Neural cell (in vitro differentiated cells): ENCODE measurements around the gene TPPP. TPM values are rescaled to one million over a fixed set of nuclear protein-coding genes. Genes with fewer than 3 reads are reported as not detected.

ENCODE experiments used
- H2AFZ ChIP-seq: fragments of 200-600, 300-800 bp; sonication (generic), shearing (Covaris generic); 2 replicates; pipeline ENCODE4 v1.6.0; 2014; ENCODE audit warnings: low read depth, mild to moderate bottlenecking, antibody characterized with exemption, low read length, moderate library complexity
- H3F3A ChIP-seq: fragments of 200-600 bp; shearing (Covaris generic); 2 replicates; pipeline ENCODE4 v1.6.1; 2016; ENCODE audit warnings: mild to moderate bottlenecking, moderate library complexity, mixed read lengths, antibody characterized with exemption, low read length; ENCODE audit not compliant: insufficient read depth, poor library complexity, severe bottlenecking
- H3K27ac ChIP-seq: fragments of 200-600, 300-800 bp; sonication (generic), shearing (Covaris generic); 2 replicates; pipeline ENCODE4 v1.5.1; 2014; ENCODE audit warnings: mild to moderate bottlenecking, low read length, moderate library complexity
- H3K27me3 ChIP-seq: fragments of 300-800, 200-600 bp; sonication (generic), shearing (Covaris generic); 2 replicates; pipeline ENCODE4 v1.6.0; 2014; ENCODE audit warnings: mild to moderate bottlenecking, low read depth, low read length, moderate library complexity; ENCODE audit not compliant: insufficient read depth
- H3K36me3 ChIP-seq: fragments of 300-800, 200-600 bp; sonication (generic), shearing (Covaris generic); 2 replicates; pipeline ENCODE4 v1.5.1; 2014; ENCODE audit warnings: mild to moderate bottlenecking, antibody characterized with exemption, low read length, moderate library complexity; ENCODE audit not compliant: insufficient read depth
- H3K4me2 ChIP-seq: fragments of 300-800, 200-600 bp; sonication (generic), shearing (Covaris generic); 2 replicates; pipeline ENCODE4 v1.6.0; 2014; ENCODE audit warnings: mild to moderate bottlenecking, low read length
- H3K4me3 ChIP-seq: fragments of 300-800, 200-600 bp; sonication (generic), shearing (Covaris generic); 2 replicates; pipeline ENCODE4 v1.5.1; 2014; ENCODE audit warnings: mild to moderate bottlenecking, low read length, moderate library complexity
- H3K79me2 ChIP-seq: fragments of 200-600 bp; shearing (Covaris generic); replicated peaks from 2 replicates; pipeline ENCODE4 v1.6.0; 2014; ENCODE audit warnings: mild to moderate bottlenecking, low read length, moderate library complexity; ENCODE audit not compliant: insufficient read depth
- H3K9ac ChIP-seq: fragments of 300-800, 200-600 bp; sonication (generic), shearing (Covaris generic); 2 replicates; pipeline ENCODE4 v1.6.1; 2016; ENCODE audit warnings: mild to moderate bottlenecking, low read length, mixed read lengths
- H3K9me2 ChIP-seq: fragments of 200-600 bp; shearing (Covaris generic); 2 replicates; pipeline ENCODE4 v1.6.1; 2016; ENCODE audit warnings: mild to moderate bottlenecking, low read length, mixed read lengths; ENCODE audit not compliant: insufficient read depth
- H3K9me3 ChIP-seq: fragments of 200-600, 300-800 bp; sonication (generic), shearing (Covaris generic); 2 replicates; pipeline ENCODE4 v1.6.1; 2016; ENCODE audit warnings: mild to moderate bottlenecking, mixed run types, low read length, moderate library complexity, mixed read lengths
- H4K20me1 ChIP-seq: fragments of 200-600 bp; shearing (Covaris generic); 2 replicates; pipeline ENCODE4 v1.6.1; 2016; ENCODE audit warnings: mild to moderate bottlenecking, mixed run types; ENCODE audit not compliant: insufficient read depth
- EP300 ChIP-seq: fragments of 450-650 bp; conservative IDR thresholded peaks from 2 replicates; pipeline ENCODE4 v1.6.1; 2014; ENCODE audit warnings: antibody characterized with exemption, mild to moderate bottlenecking, moderate library complexity; ENCODE audit not compliant: poor library complexity, severe bottlenecking
- EZH2 ChIP-seq: fragments of 200-600, 300-800 bp; shearing (Covaris generic), sonication (generic); IDR thresholded peaks from 2 replicates; pipeline ENCODE4 v1.6.1; 2014; ENCODE audit warnings: antibody characterized with exemption, low read length, borderline replicate concordance, mild to moderate bottlenecking; ENCODE audit not compliant: insufficient read depth, poor library complexity, severe bottlenecking
- MXI1 ChIP-seq: fragments of 450-650 bp; conservative IDR thresholded peaks from 2 replicates; pipeline ENCODE4 v1.6.1; 2014; ENCODE audit warnings: antibody characterized with exemption, mild to moderate bottlenecking; ENCODE audit not compliant: poor library complexity, severe bottlenecking
- POLR2AphosphoS5 ChIP-seq: IDR thresholded peaks from 2 replicates; pipeline ENCODE4 v1.6.1; 2012
- RAD21 ChIP-seq: fragments of 450-650 bp; conservative IDR thresholded peaks from 2 replicates; pipeline ENCODE4 v1.6.1; 2014; ENCODE audit warnings: antibody characterized with exemption, mild to moderate bottlenecking, moderate library complexity
- SMC3 ChIP-seq: fragments of 450-650 bp; conservative IDR thresholded peaks from 2 replicates; pipeline ENCODE4 v1.6.1; 2014; ENCODE audit warnings: antibody characterized with exemption, mild to moderate bottlenecking, moderate library complexity; ENCODE audit not compliant: poor library complexity
- TAF1 ChIP-seq: IDR thresholded peaks from 2 replicates; pipeline ENCODE4 v1.6.1; 2012; ENCODE audit warnings: low read depth
- polyA plus RNA-seq: library from polyadenylated mRNA; depleted of rRNA; stranded (reverse); fragments of >200 nt; gene quantifications from 2 replicates; pipeline ENCODE4 v1.2.3, GENCODE V29; 2014
- TF ChIP-seq, protein P1 (sequence below): fragments of 450-650 bp; IDR thresholded peaks from 2 replicates; pipeline ENCODE4 v1.5.1; 2014; ENCODE audit warnings: antibody characterized with exemption, mild to moderate bottlenecking, moderate library complexity; ENCODE audit not compliant: poor library complexity, severe bottlenecking
- TF ChIP-seq, protein P2 (sequence below): IDR thresholded peaks from 2 replicates; pipeline ENCODE4 v1.6.1; 2012; ENCODE audit warnings: borderline replicate concordance

The TPPP gene
- polyA plus RNA-seq, 1 donor from 2014 or later = 9.9 TPM

DNA sequence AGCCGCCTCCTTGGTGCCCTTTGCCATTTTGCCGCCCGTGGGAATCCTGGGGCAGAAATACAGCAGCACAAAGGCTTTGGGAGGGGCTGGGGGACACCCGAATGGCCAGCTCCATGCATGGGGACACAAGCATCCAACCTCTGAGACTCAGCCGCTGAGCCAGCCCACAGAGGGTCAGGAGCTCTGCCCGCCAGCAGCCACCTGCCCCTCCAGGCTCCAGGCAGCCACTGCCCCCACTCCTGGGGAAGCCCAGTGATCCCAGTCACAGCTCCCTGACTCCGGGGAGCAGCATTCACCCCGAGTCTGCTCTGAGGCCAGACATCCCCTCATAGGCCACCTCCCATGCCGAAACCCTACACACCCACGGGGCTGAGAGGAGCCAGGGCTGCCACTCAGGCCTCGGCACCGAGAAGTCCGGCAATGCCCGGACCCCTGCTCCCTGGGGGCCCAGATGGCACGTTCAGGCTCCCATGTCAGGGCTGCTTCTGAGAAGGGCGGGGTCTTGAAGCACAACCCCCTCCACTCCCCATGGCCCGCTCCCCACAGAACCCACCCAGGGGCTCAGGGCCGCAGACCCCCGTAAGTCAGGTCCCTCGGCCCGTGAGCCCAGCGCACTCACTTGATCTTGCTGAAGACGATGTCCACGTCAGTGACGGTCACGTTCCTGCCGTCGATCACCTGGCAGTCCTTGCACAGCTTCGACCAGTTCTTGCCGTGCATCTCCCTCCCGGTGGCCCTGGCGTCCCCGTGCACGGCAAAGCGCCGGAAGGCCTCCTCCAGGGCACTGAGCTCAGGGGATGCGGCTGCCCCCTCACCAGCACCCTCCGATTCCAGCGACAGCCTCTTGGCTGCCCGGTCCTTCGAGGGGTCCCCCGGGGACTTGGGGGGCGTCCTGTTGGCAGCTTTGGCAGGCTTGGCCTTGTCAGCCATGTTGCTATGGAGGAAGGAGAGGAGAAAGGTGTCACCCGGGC lies 15.7 kb downstream of the TPPP start:
- Histone ChIP-seq H3K27ac (no peak overlapping the region), H3K79me2 (no peaks in the 10 kb centered on the region), H3K9me3 (no peaks in the 10 kb centered on the region), H3K9me2 (no peaks in the 10 kb centered on the region), H3K36me3 (no peaks in the 10 kb centered on the region), H3K4me2 (no peak overlapping the region), H4K20me1 (no peaks in the 10 kb centered on the region), H3K4me3 (no peak overlapping the region), H3K9ac (no peak overlapping the region), H3F3A (no peaks in the 10 kb centered on the region), H2AFZ (no peak overlapping the region), H3K27me3 (no peaks in the 10 kb centered on the region)
- no peak for TF ChIP-seq MXI1
- TF ChIP-seq, protein P1, sequence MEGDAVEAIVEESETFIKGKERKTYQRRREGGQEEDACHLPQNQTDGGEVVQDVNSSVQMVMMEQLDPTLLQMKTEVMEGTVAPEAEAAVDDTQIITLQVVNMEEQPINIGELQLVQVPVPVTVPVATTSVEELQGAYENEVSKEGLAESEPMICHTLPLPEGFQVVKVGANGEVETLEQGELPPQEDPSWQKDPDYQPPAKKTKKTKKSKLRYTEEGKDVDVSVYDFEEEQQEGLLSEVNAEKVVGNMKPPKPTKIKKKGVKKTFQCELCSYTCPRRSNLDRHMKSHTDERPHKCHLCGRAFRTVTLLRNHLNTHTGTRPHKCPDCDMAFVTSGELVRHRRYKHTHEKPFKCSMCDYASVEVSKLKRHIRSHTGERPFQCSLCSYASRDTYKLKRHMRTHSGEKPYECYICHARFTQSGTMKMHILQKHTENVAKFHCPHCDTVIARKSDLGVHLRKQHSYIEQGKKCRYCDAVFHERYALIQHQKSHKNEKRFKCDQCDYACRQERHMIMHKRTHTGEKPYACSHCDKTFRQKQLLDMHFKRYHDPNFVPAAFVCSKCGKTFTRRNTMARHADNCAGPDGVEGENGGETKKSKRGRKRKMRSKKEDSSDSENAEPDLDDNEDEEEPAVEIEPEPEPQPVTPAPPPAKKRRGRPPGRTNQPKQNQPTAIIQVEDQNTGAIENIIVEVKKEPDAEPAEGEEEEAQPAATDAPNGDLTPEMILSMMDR = no peak
- no peak for TF ChIP-seq POLR2AphosphoS5
- no peak for TF ChIP-seq SMC3
- no peak for TF ChIP-seq EZH2
- no peak for TF ChIP-seq RAD21

DNA sequence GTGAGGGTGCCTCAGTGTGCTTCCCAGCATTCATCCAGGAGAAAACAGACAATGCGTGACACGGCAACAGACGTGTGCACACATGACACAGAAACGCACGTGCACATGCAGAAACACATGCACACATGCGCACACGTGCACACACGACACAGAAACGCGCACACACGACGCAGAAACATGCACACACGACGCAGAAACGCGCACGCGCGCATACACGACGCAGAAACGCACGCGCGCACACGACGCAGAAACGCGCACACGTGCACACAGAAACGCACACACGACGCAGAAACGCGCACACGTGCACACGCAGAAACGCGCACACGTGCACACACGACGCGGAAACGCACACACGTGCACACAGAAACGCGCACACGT lies 16.5 kb downstream of the TPPP start:
- H3K36me3 ChIP-seq = no peaks in the 10 kb centered on the region
- no peaks in the 10 kb centered on the region for H4K20me1 ChIP-seq
- no peak overlapping the region for H3K9ac ChIP-seq
- H3K27ac ChIP-seq = no peak overlapping the region
- no peaks in the 10 kb centered on the region for H3F3A ChIP-seq
- no peaks in the 10 kb centered on the region for H3K9me3 ChIP-seq
- H2AFZ ChIP-seq = no peak overlapping the region
- no peak overlapping the region for H3K4me2 ChIP-seq
- no peak overlapping the region for H3K4me3 ChIP-seq
- no peak for TF ChIP-seq SMC3
- TF ChIP-seq TAF1 = no peak
- TF ChIP-seq, protein P1 = no peak
- no peak for TF ChIP-seq MXI1
- TF ChIP-seq POLR2AphosphoS5 = no peak
- no peak for TF ChIP-seq EZH2
- no peak for TF ChIP-seq EP300
- TF ChIP-seq, protein P2, sequence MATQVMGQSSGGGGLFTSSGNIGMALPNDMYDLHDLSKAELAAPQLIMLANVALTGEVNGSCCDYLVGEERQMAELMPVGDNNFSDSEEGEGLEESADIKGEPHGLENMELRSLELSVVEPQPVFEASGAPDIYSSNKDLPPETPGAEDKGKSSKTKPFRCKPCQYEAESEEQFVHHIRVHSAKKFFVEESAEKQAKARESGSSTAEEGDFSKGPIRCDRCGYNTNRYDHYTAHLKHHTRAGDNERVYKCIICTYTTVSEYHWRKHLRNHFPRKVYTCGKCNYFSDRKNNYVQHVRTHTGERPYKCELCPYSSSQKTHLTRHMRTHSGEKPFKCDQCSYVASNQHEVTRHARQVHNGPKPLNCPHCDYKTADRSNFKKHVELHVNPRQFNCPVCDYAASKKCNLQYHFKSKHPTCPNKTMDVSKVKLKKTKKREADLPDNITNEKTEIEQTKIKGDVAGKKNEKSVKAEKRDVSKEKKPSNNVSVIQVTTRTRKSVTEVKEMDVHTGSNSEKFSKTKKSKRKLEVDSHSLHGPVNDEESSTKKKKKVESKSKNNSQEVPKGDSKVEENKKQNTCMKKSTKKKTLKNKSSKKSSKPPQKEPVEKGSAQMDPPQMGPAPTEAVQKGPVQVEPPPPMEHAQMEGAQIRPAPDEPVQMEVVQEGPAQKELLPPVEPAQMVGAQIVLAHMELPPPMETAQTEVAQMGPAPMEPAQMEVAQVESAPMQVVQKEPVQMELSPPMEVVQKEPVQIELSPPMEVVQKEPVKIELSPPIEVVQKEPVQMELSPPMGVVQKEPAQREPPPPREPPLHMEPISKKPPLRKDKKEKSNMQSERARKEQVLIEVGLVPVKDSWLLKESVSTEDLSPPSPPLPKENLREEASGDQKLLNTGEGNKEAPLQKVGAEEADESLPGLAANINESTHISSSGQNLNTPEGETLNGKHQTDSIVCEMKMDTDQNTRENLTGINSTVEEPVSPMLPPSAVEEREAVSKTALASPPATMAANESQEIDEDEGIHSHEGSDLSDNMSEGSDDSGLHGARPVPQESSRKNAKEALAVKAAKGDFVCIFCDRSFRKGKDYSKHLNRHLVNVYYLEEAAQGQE = no peak
- no peak for TF ChIP-seq RAD21
- no peaks in the 10 kb centered on the region for H3K79me2 ChIP-seq
- H3K9me2 ChIP-seq = no peaks in the 10 kb centered on the region
- H3K27me3 ChIP-seq = no peaks in the 10 kb centered on the region
